A673 (cell line): ENCODE results near the gene PDGFRB.

ENCODE experiments used
- EZH2 ChIP-seq: fragments of 200-600 bp; sonication (generic); IDR thresholded peaks from 2 replicates; pipeline ENCODE4 v1.6.1; 2017; ENCODE audit warnings: borderline replicate concordance, low read depth, mild to moderate bottlenecking, mixed read lengths, antibody characterized with exemption, low read length; ENCODE audit not compliant: poor library complexity, severe bottlenecking
- TF ChIP-seq, protein P1 (sequence below): fragments of 300-800, 200-600 bp; sonication (generic); conservative IDR thresholded peaks from 2 replicates; pipeline ENCODE4 v1.5.1; 2017; ENCODE audit warnings: low read depth, mild to moderate bottlenecking, antibody characterized with exemption, low read length, moderate library complexity, mixed read lengths

GRCh38 chr5:150114773-150115408 is 40.8 kb downstream of the PDGFRB start:
- TF ChIP-seq, protein P1, sequence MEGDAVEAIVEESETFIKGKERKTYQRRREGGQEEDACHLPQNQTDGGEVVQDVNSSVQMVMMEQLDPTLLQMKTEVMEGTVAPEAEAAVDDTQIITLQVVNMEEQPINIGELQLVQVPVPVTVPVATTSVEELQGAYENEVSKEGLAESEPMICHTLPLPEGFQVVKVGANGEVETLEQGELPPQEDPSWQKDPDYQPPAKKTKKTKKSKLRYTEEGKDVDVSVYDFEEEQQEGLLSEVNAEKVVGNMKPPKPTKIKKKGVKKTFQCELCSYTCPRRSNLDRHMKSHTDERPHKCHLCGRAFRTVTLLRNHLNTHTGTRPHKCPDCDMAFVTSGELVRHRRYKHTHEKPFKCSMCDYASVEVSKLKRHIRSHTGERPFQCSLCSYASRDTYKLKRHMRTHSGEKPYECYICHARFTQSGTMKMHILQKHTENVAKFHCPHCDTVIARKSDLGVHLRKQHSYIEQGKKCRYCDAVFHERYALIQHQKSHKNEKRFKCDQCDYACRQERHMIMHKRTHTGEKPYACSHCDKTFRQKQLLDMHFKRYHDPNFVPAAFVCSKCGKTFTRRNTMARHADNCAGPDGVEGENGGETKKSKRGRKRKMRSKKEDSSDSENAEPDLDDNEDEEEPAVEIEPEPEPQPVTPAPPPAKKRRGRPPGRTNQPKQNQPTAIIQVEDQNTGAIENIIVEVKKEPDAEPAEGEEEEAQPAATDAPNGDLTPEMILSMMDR, result no peak
- TF ChIP-seq EZH2, result no peak
